Vagina (tissue), 2 donors: Measurements from ENCODE around the gene RBM19. TPM values are rescaled to one million over a fixed set of nuclear protein-coding genes. Genes with fewer than 3 reads are reported as not detected.

Experiments used
- DNase-seq, 2 donors: peaks; one replicate each; pipeline ENCODE4 v3.0.0-alpha.2; 2017; ENCODE audit errors: extremely low spot score in 2 of 2
- H3K27ac ChIP-seq: fragments of 200-600 bp; sonication (generic); one replicate; pipeline ENCODE4 v1.5.1; 2019
- H3K27me3 ChIP-seq: fragments of 200-600 bp; sonication (generic); one replicate; pipeline ENCODE4 v1.5.1; 2019
- H3K36me3 ChIP-seq, 2 donors: fragments of 200-600 bp; sonication (generic); one replicate each; pipeline ENCODE4 v1.5.1; 2017 to 2019
- H3K4me1 ChIP-seq: fragments of 200-600 bp; sonication (generic); one replicate; pipeline ENCODE4 v1.5.1; 2019
- H3K4me3 ChIP-seq, 2 donors: fragments of 200-600 bp; sonication (generic); 1 replicate in 1 of 2; 2 replicates in 1 of 2; pipeline ENCODE4 v1.5.1; 2016 to 2019
- H3K9me3 ChIP-seq: fragments of 200-600 bp; sonication (generic); one replicate; pipeline ENCODE4 v1.5.1; 2019
- POLR2A ChIP-seq, 2 donors: fragments of 450-650 bp; IDR thresholded peaks; one replicate each; pipeline ENCODE4 v1.6.1; 2017; ENCODE audit warnings: antibody characterized with exemption in 2 of 2, mild to moderate bottlenecking in 2 of 2, moderate library complexity in 2 of 2
- POLR2AphosphoS5 ChIP-seq, 2 donors: sonication (generic); formaldehyde crosslinking; IDR thresholded peaks; one replicate each; pipeline ENCODE4 v1.9.0; 2017; ENCODE audit warnings: antibody characterized with exemption in 2 of 2, mild to moderate bottlenecking in 2 of 2, low read depth in 1 of 2; ENCODE audit not compliant: insufficient read depth in 1 of 2
- intact Hi-C: fragments of 100-400 bp; cut with DNase I; formaldehyde crosslinking; loops from one replicate; pipeline ENCODE4 v1.15.1; 2023
- total RNA-seq: library from RNA; depleted of rRNA; stranded (reverse); fragments of >200 nt; gene quantifications from one replicate; pipeline ENCODE4 v1.2.3, GENCODE V29; 2016
- TF ChIP-seq, protein P1 (sequence below), 3 experiments: fragments of 450-650 bp in 2 of 3; fragments of 200-600 bp in 1 of 3; sonication (generic) in 1 of 3; IDR thresholded peaks; one replicate each; pipeline ENCODE4 v1.5.1; 2017 to 2019; ENCODE audit warnings: antibody characterized with exemption in 3 of 3, mild to moderate bottlenecking in 2 of 3, moderate library complexity in 2 of 3

Gene RBM19
- total RNA-seq, 1 donor from 2014 or later, result 25.5 TPM

DNA sequence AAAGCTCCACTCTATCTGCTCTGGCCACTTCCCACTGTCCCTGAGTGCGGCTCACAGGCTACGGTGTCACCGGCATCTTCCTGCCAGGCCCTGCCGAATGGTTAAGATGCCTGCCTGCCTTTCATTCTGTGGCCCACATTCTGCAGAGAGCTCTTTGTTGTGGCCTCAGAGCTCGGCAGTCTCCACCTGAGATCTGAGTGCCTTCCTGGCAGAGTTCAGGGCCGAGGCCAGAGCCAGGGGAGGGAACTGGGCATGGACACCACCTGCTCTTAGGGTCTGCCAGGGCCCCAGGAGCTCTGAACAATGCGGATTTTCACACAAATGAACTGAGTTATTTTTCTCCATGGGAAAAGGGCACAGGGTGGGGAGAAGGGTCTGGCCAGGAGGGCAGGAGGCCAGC is 127.2 kb downstream of the RBM19 start:
- H3K27me3 ChIP-seq, result no peaks in the 10 kb centered on the region
- H3K4me1 ChIP-seq, result no peaks in the 10 kb centered on the region
- intact Hi-C loops, result no loop called here
- TF ChIP-seq, protein P1, sequence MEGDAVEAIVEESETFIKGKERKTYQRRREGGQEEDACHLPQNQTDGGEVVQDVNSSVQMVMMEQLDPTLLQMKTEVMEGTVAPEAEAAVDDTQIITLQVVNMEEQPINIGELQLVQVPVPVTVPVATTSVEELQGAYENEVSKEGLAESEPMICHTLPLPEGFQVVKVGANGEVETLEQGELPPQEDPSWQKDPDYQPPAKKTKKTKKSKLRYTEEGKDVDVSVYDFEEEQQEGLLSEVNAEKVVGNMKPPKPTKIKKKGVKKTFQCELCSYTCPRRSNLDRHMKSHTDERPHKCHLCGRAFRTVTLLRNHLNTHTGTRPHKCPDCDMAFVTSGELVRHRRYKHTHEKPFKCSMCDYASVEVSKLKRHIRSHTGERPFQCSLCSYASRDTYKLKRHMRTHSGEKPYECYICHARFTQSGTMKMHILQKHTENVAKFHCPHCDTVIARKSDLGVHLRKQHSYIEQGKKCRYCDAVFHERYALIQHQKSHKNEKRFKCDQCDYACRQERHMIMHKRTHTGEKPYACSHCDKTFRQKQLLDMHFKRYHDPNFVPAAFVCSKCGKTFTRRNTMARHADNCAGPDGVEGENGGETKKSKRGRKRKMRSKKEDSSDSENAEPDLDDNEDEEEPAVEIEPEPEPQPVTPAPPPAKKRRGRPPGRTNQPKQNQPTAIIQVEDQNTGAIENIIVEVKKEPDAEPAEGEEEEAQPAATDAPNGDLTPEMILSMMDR (IDR thresholded peaks at IDR 0.05), result no peak
- TF ChIP-seq POLR2A (IDR thresholded peaks at IDR 0.05) (no peak), POLR2AphosphoS5 (IDR thresholded peaks at IDR 0.05; ENCODE audit: insufficient read depth in 1 of 2, low read depth in 1 of 2) (no peak)
- H3K27ac ChIP-seq, result no peak overlapping the region
- H3K36me3 ChIP-seq, result peaks cover 0 to 5% of the 10 kb centered on the region in 2 donors
- no peak overlapping the region for H3K4me3 ChIP-seq
- no peak for DNase-seq
- H3K9me3 ChIP-seq, result no peaks in the 10 kb centered on the region

DNA sequence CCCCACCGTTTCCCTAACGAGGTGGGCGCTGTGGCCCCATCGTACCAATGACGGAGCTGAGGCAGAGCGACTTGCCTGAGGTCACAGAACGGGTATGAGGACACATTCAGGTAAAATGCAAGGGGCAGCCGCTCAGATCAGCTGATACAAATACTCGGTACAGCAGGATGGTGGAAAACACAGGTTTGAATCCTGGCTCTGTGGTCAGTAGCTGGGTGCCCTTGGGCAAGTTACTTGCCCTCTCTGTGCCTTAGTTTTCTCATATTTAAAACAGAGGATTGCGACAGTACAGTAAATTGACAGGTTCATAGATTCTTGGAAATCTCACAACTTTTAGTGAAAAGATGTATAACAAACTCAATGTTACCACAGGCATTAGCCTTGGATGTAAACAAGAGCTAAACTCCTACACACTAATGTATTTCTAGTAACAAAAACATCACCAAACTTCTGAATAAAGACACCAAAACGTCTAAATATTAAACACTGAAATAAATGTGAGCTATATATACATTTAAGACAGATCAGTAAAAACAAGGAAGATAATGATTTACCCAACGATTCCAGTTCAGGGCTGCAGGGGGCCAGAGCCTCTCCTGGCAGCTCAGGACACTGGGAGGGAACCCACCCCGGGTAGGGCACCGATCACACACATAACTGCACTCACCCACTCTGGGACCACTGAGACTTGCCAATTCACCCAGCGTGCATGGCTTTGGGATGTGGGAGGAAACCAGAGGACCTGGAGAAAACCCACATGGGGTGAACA is 128.4 kb downstream of the RBM19 start:
- DNase-seq, result no peak
- Histone ChIP-seq H3K27ac (no peak overlapping the region), H3K9me3 (no peaks in the 10 kb centered on the region), H3K36me3 (no peaks in the 10 kb centered on the region), H3K4me3 (no peak overlapping the region), H3K4me1 (no peaks in the 10 kb centered on the region), H3K27me3 (no peaks in the 10 kb centered on the region)
- TF ChIP-seq POLR2A (IDR thresholded peaks at IDR 0.05) (no peak), POLR2AphosphoS5 (IDR thresholded peaks at IDR 0.05; ENCODE audit: insufficient read depth in 1 of 2, low read depth in 1 of 2) (no peak)
- TF ChIP-seq, protein P1 (IDR thresholded peaks at IDR 0.05), result no peak
- intact Hi-C loops, result no loop called here

DNA sequence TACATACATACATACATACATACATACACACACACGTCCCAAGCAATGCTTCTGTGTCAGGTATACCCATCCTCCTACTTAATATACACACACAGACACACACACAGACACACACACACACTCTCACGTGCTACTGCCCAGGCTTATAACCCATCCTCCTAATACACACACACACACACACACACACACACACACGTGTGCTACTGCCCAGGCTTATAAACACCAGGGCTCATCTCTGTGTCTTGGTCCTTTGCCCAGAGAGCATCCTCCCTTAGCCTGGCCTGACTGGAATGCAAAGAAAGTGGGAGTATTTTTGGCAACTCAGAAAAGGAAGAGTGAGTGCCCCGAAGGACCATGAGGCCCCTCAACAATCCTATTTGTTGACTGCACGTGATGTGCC is 129.0 kb downstream of the RBM19 start:
- H3K4me1 ChIP-seq, result no peaks in the 10 kb centered on the region
- no peak for TF ChIP-seq POLR2A (IDR thresholded peaks at IDR 0.05)
- TF ChIP-seq, protein P1 (IDR thresholded peaks at IDR 0.05), result no peak
- TF ChIP-seq POLR2AphosphoS5 (IDR thresholded peaks at IDR 0.05; ENCODE audit: insufficient read depth in 1 of 2, low read depth in 1 of 2), result no peak
- no peaks in the 10 kb centered on the region for H3K27me3 ChIP-seq
- intact Hi-C loops, result no loop called here
- no peaks in the 10 kb centered on the region for H3K9me3 ChIP-seq
- H3K36me3 ChIP-seq, result no peaks in the 10 kb centered on the region
- no peak overlapping the region for H3K27ac ChIP-seq
- DNase-seq, result no peak
- no peak overlapping the region for H3K4me3 ChIP-seq

DNA sequence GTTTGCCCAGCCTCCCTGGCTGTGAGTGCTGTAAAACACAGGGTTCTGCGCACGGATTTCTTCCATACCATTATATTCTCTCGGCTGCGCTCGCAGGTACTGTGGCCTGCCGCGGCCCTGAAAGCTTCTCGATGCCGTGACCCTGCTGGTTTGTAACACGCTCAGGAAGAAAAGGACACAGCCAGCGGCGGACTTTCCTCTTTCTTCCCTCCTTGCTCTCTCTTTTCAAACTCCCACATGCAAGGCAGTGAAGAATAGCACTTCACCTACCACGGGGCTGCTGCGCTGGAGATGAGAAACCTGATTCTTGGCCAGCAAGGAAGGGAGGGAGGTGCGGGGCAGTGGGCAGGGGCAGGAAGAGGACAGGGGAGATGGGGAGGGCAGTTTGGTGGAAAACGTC is 130.2 kb downstream of the RBM19 start:
- H3K9me3 ChIP-seq, result no peaks in the 10 kb centered on the region
- H3K36me3 ChIP-seq, result no peaks in the 10 kb centered on the region
- no peak for TF ChIP-seq POLR2A (IDR thresholded peaks at IDR 0.05)
- TF ChIP-seq, protein P1 (IDR thresholded peaks at IDR 0.05), result no peak
- no peak for TF ChIP-seq POLR2AphosphoS5 (IDR thresholded peaks at IDR 0.05; ENCODE audit: insufficient read depth in 1 of 2, low read depth in 1 of 2)
- no peak overlapping the region for H3K4me3 ChIP-seq
- no peak overlapping the region for H3K27ac ChIP-seq
- DNase-seq, result no peak
- intact Hi-C loops, result no loop called here
- H3K4me1 ChIP-seq, result no peaks in the 10 kb centered on the region
- H3K27me3 ChIP-seq, result no peaks in the 10 kb centered on the region

DNA sequence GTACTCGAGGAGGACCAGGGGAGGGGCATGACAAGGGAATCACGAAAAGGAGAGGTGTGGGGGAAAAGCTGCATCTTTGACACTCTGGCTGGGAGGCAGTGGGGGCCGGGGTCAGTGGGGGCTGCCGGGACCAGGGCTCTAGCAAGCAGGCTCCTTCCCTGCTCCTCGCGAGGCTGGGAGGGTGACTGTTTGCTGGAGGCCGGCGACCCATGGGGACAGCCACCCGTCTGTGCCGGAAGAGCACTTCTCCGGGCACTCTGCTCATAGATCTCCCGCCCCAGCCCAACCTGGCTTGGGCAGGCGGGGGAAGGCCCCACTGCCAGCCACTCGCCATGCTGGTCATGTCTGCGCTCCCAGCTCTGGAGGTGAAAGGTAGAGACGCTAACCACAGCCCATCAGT is 130.7 kb downstream of the RBM19 start:
- no peak for TF ChIP-seq POLR2A (IDR thresholded peaks at IDR 0.05)
- no peak for TF ChIP-seq POLR2AphosphoS5 (IDR thresholded peaks at IDR 0.05; ENCODE audit: insufficient read depth in 1 of 2, low read depth in 1 of 2)
- TF ChIP-seq, protein P1 (IDR thresholded peaks at IDR 0.05), result no peak
- Histone ChIP-seq H3K4me3 (no peak overlapping the region), H3K27me3 (no peaks in the 10 kb centered on the region), H3K27ac (no peak overlapping the region), H3K9me3 (no peaks in the 10 kb centered on the region), H3K4me1 (no peaks in the 10 kb centered on the region), H3K36me3 (no peaks in the 10 kb centered on the region)
- DNase-seq, result no peak
- intact Hi-C loops, result no loop called here
